Panc1 (cell line): ENCODE measurements around the gene DOCK1. TPM values are rescaled to one million over a fixed set of nuclear protein-coding genes. Genes with fewer than 3 reads are reported as not detected.
A peak's percentile ranks its signal among the peaks of the same experiment; 100 is the strongest.

ENCODE experiments used
- ATAC-seq: fragments of 200-7000 bp; cut with Tn5 transposase; 2 replicates; pipeline ENCODE4 v1.9.1; 2020; ENCODE audit warnings: mild to moderate bottlenecking, moderate library complexity
- BruUV-seq: library from RNA; stranded (reverse); fragments of 400-500 nt; replicated peaks from 2 replicates; lab custom pipeline; 2021; lab: Mats Ljungman, UMichigan
- CTCF ChIA-PET: fragments of 300-600 bp; sonication (Branson Sonifier 250); formaldehyde crosslinking; loops from one replicate; lab custom pipeline; 2022; ENCODE audit warnings: antibody characterized with exemption; lab: Charles Lee
- POLR2A ChIA-PET: fragments of 300-600 bp; sonication (Branson Sonifier 250); formaldehyde crosslinking; loops from one replicate; lab custom pipeline; 2022; ENCODE audit warnings: antibody characterized with exemption; lab: Charles Lee
- DNase-seq: peaks from one replicate; pipeline ENCODE4 v3.0.0-alpha.2; 2010; ENCODE audit warnings: low read depth, low spot score
- H3K27ac ChIP-seq: 2 replicates; pipeline ENCODE4 v1.5.1; 2011; ENCODE audit warnings: mild to moderate bottlenecking, low read length, inconsistent platforms
- H3K27me3 ChIP-seq: fragments of 200-500 bp; sonication (Bioruptor generic); 2 replicates; pipeline ENCODE4 v1.6.0; 2014; ENCODE audit warnings: low read length, inconsistent platforms; ENCODE audit not compliant: control insufficient read depth, insufficient read depth
- H3K36me3 ChIP-seq: fragments of 200-500 bp; sonication (Bioruptor generic); 2 replicates; pipeline ENCODE4 v1.5.1; 2014; ENCODE audit warnings: inconsistent platforms, mild to moderate bottlenecking, low read length, moderate library complexity; ENCODE audit not compliant: control insufficient read depth, insufficient read depth
- H3K4me1 ChIP-seq: 2 replicates; pipeline ENCODE4 v1.5.1; 2011; ENCODE audit warnings: inconsistent platforms, mild to moderate bottlenecking, low read length, moderate library complexity; ENCODE audit not compliant: control insufficient read depth, insufficient read depth
- H3K4me3 ChIP-seq, 2 experiments: 2 replicates each; pipeline ENCODE4 v1.5.1; 2011 to 2012; ENCODE audit warnings: low read depth in 2 of 2, low read length in 2 of 2, mild to moderate bottlenecking in 2 of 2, inconsistent platforms in 1 of 2, moderate library complexity in 1 of 2
- H3K9me3 ChIP-seq: fragments of 200-500 bp; sonication (Bioruptor generic); 2 replicates; pipeline ENCODE4 v1.5.1; 2014; ENCODE audit warnings: low read depth, mild to moderate bottlenecking, inconsistent platforms, low read length, moderate library complexity; ENCODE audit not compliant: control insufficient read depth, insufficient read depth
- CTCF ChIP-seq: fragments of 450-650 bp; IDR thresholded peaks from 2 replicates; pipeline ENCODE4 v1.5.1; 2017; ENCODE audit warnings: mild to moderate bottlenecking
- POLR2AphosphoS5 ChIP-seq: IDR thresholded peaks from 2 replicates; pipeline ENCODE4 v1.6.1; 2012; ENCODE audit warnings: mild to moderate bottlenecking, low read depth, low read length, moderate library complexity
- SIN3A ChIP-seq: IDR thresholded peaks from 2 replicates; pipeline ENCODE4 v1.6.1; 2012; ENCODE audit warnings: low read depth, mild to moderate bottlenecking, low read length, moderate library complexity, borderline replicate concordance; ENCODE audit not compliant: insufficient read depth
- TCF7L2 ChIP-seq: IDR thresholded peaks from 2 replicates; pipeline ENCODE4 v1.6.1; 2011; ENCODE audit warnings: mild to moderate bottlenecking, low read depth, low read length, inconsistent platforms
- in situ Hi-C: cut with HindIII; loops from 2 replicates; pipeline ENCODE4 v1.10.0; 2016; ENCODE audit warnings: low sequenced_read_pairs, low pct_unique_long_range_greater_than_20kb
- intact Hi-C: fragments of 100-400 bp; cut with micrococcal nuclease; formaldehyde crosslinking; loops from one replicate; pipeline ENCODE4 v1.10.0; 2022; ENCODE audit not compliant: unreplicated experiment
- total RNA-seq: library from RNA; stranded (reverse); gene quantifications from one replicate; pipeline ENCODE4 v1.2.1, GENCODE V29; 2021; ENCODE audit not compliant: unreplicated experiment
- TF ChIP-seq, protein P1 (sequence below), 2 experiments: IDR thresholded peaks; 2 replicates each; pipeline ENCODE4 v1.6.1; 2011 to 2012; ENCODE audit warnings: low read depth in 2 of 2, control low read depth in 1 of 2, low read length in 1 of 2, mild to moderate bottlenecking in 1 of 2, moderate library complexity in 1 of 2; ENCODE audit not compliant: insufficient read depth in 1 of 2

DOCK1 gene
- total RNA-seq, 1 experiment from 2014 or later, result 67.6 TPM

- H3K9me3 ChIP-seq, result no peaks in the 10 kb centered on the region
- no peak for DNase-seq
- TSS peak; percentile 41 for BruUV-seq
- H3K4me1 ChIP-seq, result no peaks in the 10 kb centered on the region
- no peak overlapping the region for H3K4me3 ChIP-seq
- no peak overlapping the region for H3K27ac ChIP-seq
- ChIA-PET CTCF (no interaction called here), POLR2A (no interaction called here)
- TF ChIP-seq SIN3A (no peak), POLR2AphosphoS5 (no peak), CTCF (no peak), TCF7L2 (no peak)
- TF ChIP-seq, protein P1, sequence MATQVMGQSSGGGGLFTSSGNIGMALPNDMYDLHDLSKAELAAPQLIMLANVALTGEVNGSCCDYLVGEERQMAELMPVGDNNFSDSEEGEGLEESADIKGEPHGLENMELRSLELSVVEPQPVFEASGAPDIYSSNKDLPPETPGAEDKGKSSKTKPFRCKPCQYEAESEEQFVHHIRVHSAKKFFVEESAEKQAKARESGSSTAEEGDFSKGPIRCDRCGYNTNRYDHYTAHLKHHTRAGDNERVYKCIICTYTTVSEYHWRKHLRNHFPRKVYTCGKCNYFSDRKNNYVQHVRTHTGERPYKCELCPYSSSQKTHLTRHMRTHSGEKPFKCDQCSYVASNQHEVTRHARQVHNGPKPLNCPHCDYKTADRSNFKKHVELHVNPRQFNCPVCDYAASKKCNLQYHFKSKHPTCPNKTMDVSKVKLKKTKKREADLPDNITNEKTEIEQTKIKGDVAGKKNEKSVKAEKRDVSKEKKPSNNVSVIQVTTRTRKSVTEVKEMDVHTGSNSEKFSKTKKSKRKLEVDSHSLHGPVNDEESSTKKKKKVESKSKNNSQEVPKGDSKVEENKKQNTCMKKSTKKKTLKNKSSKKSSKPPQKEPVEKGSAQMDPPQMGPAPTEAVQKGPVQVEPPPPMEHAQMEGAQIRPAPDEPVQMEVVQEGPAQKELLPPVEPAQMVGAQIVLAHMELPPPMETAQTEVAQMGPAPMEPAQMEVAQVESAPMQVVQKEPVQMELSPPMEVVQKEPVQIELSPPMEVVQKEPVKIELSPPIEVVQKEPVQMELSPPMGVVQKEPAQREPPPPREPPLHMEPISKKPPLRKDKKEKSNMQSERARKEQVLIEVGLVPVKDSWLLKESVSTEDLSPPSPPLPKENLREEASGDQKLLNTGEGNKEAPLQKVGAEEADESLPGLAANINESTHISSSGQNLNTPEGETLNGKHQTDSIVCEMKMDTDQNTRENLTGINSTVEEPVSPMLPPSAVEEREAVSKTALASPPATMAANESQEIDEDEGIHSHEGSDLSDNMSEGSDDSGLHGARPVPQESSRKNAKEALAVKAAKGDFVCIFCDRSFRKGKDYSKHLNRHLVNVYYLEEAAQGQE (IDR thresholded peaks at IDR 0.05; ENCODE audit: insufficient read depth in 1 of 2, low read depth in 2 of 2, low read length in 1 of 2), result no peak
- no peaks in the 10 kb centered on the region for H3K27me3 ChIP-seq
- in situ Hi-C loops, result no loop called here
- ATAC-seq, result no peak
- H3K36me3 ChIP-seq, result no peaks in the 10 kb centered on the region
- intact Hi-C loops, result no loop called here
Measured at GRCh38 chr10:127426746-127427145, 521.5 kb downstream of the DOCK1 start.

GRCh38 chr10:127427926-127428325 lies 522.7 kb downstream of the DOCK1 start:
- TF ChIP-seq TCF7L2 (no peak), POLR2AphosphoS5 (no peak), CTCF (no peak), SIN3A (no peak)
- TF ChIP-seq, protein P1 (IDR thresholded peaks at IDR 0.05; ENCODE audit: insufficient read depth in 1 of 2, low read depth in 2 of 2, low read length in 1 of 2), result no peak
- H3K4me3 ChIP-seq, result no peak overlapping the region
- in situ Hi-C loops (no loop called here), intact Hi-C loops (no loop called here)
- no peaks in the 10 kb centered on the region for H3K9me3 ChIP-seq
- no peaks in the 10 kb centered on the region for H3K27me3 ChIP-seq
- ATAC-seq (no peak), DNase-seq (no peak)
- ChIA-PET POLR2A (no interaction called here), CTCF (no interaction called here)
- H3K4me1 ChIP-seq, result no peaks in the 10 kb centered on the region
- no TSS peak for BruUV-seq
- H3K27ac ChIP-seq, result no peak overlapping the region
- H3K36me3 ChIP-seq, result no peaks in the 10 kb centered on the region
